ENCODE measurements around the gene PRDX1. TPM values are rescaled to one million over a fixed set of nuclear protein-coding genes. Genes with fewer than 3 reads are reported as not detected.

The PRDX1 gene
- total and polyA plus RNA-seq, 2 of the 8 experiments (the other 6 are each of a cell fraction or from before 2014, with no cell fraction given): 1,165 to 1,418 TPM

GRCh38 chr1:45526135-45526644, 4.5 kb upstream of the PRDX1 start:
- Histone ChIP-seq H2BK5ac (ENCODE audit: low read depth, low read length) (no peak overlapping the region), H4K8ac (ENCODE audit: extremely low read depth, insufficient read depth, low read length) (no peak overlapping the region), H2BK20ac (ENCODE audit: low read length) (no peak overlapping the region), H3K4me1 (replicated peaks in 1 of 4; ENCODE audit: control insufficient read depth in 3 of 4, insufficient read depth in 4 of 4, low read length in 3 of 4) (peaks cover 2 to 12% (median 4%) of the 10 kb centered on the region in 4 experiments; a peak in 5 of 7 replicates), H3K4ac (replicated peaks; ENCODE audit: insufficient read length, low read depth, low read length) (no peak overlapping the region), H2BK120ac (replicated peaks; ENCODE audit: low read depth, low read length) (no peak overlapping the region), H3K36me3 (ENCODE audit: control insufficient read depth in 2 of 4, insufficient read depth in 4 of 4, low read length in 3 of 4) (no peaks in the 10 kb centered on the region), H3K23me2 (ENCODE audit: low read depth, low read length) (peaks cover 5% of the 10 kb centered on the region), H3K4me3 (ENCODE audit: extremely low read depth in 1 of 4, insufficient read depth in 2 of 4, low read depth in 3 of 4, low read length in 4 of 4) (no peak overlapping the region), H3K23ac (ENCODE audit: insufficient read length) (no peak overlapping the region), H2AFZ (ENCODE audit: low read length) (no peak overlapping the region), H3K79me2 (ENCODE audit: control insufficient read depth in 1 of 2, insufficient read depth in 2 of 2, low read length in 2 of 2) (peaks cover 4 to 9% of the 10 kb centered on the region in 2 experiments), H3K14ac (ENCODE audit: insufficient read length) (no peak overlapping the region), H3K18ac (ENCODE audit: extremely low read depth, low read length) (no peak overlapping the region), H2BK15ac (ENCODE audit: low read length) (no peak overlapping the region), H3K4me2 (ENCODE audit: insufficient read depth in 1 of 2, low read depth in 2 of 2, low read length in 2 of 2) (no peak overlapping the region), H3K56ac (replicated peaks; ENCODE audit: insufficient read length, low read depth, low read length) (no peak overlapping the region), H3K9ac (replicated peaks in 1 of 4; ENCODE audit: extremely low read depth in 1 of 4, low read depth in 3 of 4, low read length in 3 of 4) (no peak overlapping the region), H3K9me3 (ENCODE audit: insufficient read depth in 2 of 2, low read depth in 1 of 2, low read length in 1 of 2) (no peaks in the 10 kb centered on the region), H3K27ac (ENCODE audit: low read depth, low read length) (no peak overlapping the region), H4K20me1 (replicated peaks in 1 of 2; ENCODE audit: control insufficient read depth in 1 of 2, insufficient read depth in 2 of 2, low read length in 2 of 2) (no peaks in the 10 kb centered on the region), H2BK12ac (ENCODE audit: low read depth, low read length) (no peak overlapping the region), H4K5ac (ENCODE audit: insufficient read length, low read depth, low read length) (no peak overlapping the region), H3K27me3 (replicated peaks in 1 of 4; ENCODE audit: control insufficient read depth in 3 of 4, extremely low read depth in 1 of 4, insufficient read depth in 3 of 4, low read length in 3 of 4) (no peaks in the 10 kb centered on the region), H4K91ac (replicated peaks; ENCODE audit: insufficient read length, low read length) (no peak overlapping the region), H3K79me1 (ENCODE audit: low read depth, low read length) (no peaks in the 10 kb centered on the region), H2AK5ac (ENCODE audit: low read depth, low read length) (no peak overlapping the region)
- ChIA-PET POLR2A (ENCODE audit: partially characterized antibody) (interaction anchor here (0.7 to 13.3 kb wide), 8 partner anchors 21 to 707 kb away, joined by 3 to 741 read pairs (median 64); partner anchors contain the start of genes AKR1A1, CCDC163, MMACHC and NASP), CTCF (ENCODE audit: partially characterized antibody) (interaction anchor here (0.6 to 1.6 kb wide), 6 partner anchors 8 to 44 kb away, joined by 3 to 5 read pairs (median 3); partner anchors contain the start of gene AKR1A1)
- DNase-seq (ENCODE audit: low read depth in 1 of 2, low spot score in 2 of 2): no peak
- FAIRE-seq: no peak
- no peak for TF ChIP-seq MAFK (IDR thresholded peaks at IDR 0.05; ENCODE audit: low read depth, low read length)
- WGBS, 2 experiments (ENCODE audit: extremely low coverage in 1 of 2, insufficient coverage in 1 of 2, insufficient read length in 1 of 2, insufficient replicate concordance in 2 of 2, low coverage in 1 of 2, low lambda C conversion rate in 2 of 2, missing lambda C conversion rate in 1 of 2): 83% methylated on average over 1 of the region's 1 CpG; no CpG with 5 or more reads in 1 of the 2 experiments

Measured in H1 (cell line).